ENCODE data around the gene MTRF1.

MTRF1 gene

GRCh38 chr13:41188584-41188983, 74.8 kb downstream of the MTRF1 start:
- TF ChIP-seq GATA2 (IDR thresholded peaks at IDR 0.05; ENCODE audit: low read depth, low read length) (no peak), GATA3 (IDR thresholded peaks at IDR 0.05; ENCODE audit: low read depth, low read length) (no peak)

GRCh38 chr13:41186481-41186880, 76.9 kb downstream of the MTRF1 start:
- TF ChIP-seq GATA3 (IDR thresholded peaks at IDR 0.05; ENCODE audit: low read depth, low read length) (no peak), GATA2 (IDR thresholded peaks at IDR 0.05; ENCODE audit: low read depth, low read length) (no peak)

- TF ChIP-seq GATA2 (IDR thresholded peaks at IDR 0.05; ENCODE audit: low read depth, low read length) (no peak), GATA3 (IDR thresholded peaks at IDR 0.05; ENCODE audit: low read depth, low read length) (no peak)
Observed at GRCh38 chr13:41182231-41182630, 81.1 kb downstream of the MTRF1 start.

GRCh38 chr13:41179593-41180250, 83.7 kb downstream of the MTRF1 start:
- TF ChIP-seq GATA2 (IDR thresholded peaks at IDR 0.05; ENCODE audit: low read depth, low read length) (no peak), GATA3 (IDR thresholded peaks at IDR 0.05; ENCODE audit: low read depth, low read length) (no peak)

- TF ChIP-seq GATA2 (IDR thresholded peaks at IDR 0.05; ENCODE audit: low read depth, low read length) (no peak), GATA3 (IDR thresholded peaks at IDR 0.05; ENCODE audit: low read depth, low read length) (no peak)
Observed at GRCh38 chr13:41178040-41178439, 85.3 kb downstream of the MTRF1 start.

- TF ChIP-seq GATA2 (IDR thresholded peaks at IDR 0.05; ENCODE audit: low read depth, low read length) = no peak
- no peak for TF ChIP-seq GATA3 (IDR thresholded peaks at IDR 0.05; ENCODE audit: low read depth, low read length)
Observed at GRCh38 chr13:41177616-41178015, 85.8 kb downstream of the MTRF1 start.
